ENCODE data around the gene AFF1.
A peak's percentile ranks its signal among the peaks of the same experiment; 100 is the strongest.

Gene AFF1

DNA sequence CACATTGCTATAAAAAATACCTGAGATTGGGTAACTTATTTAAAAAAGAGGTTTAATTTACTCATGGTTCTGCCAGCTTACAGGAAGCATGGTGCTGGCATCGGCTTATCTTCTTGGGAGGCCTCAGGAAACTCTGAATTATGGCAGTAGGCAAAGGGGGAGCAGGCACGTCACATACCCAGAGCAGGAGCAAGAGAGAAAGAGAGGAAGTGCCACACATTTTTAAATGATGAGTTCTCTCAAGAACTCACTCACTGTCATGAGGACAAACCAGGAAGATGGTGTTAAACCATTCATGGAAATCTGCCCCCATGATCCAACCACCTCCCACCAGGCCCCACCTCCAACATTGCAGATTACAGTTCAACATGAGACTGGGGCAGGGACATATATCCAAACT, 10.0 kb upstream of the AFF1 start:
- DNase-seq, result no peak

DNA sequence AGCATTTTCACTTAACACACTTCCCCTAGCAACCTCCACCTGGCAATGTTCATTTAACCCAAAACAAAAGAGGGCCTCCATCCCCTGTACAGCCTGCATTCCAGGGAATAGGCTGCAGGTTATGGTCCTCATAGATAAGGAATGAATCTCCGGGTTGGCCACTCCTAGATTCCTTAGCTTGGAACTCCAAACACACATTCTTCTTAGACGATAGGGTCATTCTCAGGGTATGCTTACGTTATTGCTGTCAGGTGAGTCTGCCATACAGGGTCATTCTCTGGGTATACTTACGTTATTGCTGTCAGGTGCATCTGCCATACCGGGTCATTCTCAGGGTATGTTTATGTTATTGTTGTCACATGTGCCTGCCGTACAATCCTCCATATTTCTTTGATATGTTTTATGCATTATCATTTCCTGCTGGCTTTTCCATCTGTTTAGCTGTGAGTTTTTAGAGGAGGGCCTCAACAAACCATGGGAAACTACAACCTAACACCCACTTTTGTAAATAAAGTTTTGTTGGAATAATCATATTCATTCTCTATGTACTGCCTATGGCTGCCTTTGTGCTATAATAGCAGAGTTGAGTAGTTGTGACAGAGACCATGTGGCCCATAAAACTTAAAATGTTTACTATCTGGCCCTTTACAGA, 8.2 kb upstream of the AFF1 start:
- DNase-seq, result no peak

DNA sequence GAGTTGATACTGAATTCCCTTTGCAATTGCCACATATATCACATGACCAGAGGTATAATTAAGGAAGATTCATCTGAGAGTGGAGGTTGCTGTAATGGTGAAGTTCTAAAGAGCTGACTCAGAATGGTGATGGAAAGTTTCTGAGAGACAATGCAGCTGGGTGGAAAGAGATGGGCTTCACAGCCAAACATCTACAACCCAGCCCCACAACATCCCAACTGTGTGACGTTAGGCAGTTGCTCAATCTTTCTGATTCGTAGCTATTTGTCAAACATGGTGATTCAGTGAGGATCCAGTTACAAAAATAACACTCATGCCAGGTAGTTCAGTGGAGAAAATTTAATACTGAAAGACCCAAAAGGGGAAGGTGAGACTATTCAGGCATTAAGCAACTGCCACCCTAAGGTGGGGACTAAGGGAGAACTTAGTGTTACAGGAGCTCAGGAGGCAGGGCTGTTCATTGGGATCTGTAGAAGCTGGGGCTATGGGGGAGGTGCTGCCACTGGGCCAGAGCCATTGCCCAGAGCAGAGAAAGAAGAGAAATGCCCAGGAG, 6.9 kb upstream of the AFF1 start:
- no peak for DNase-seq

DNA sequence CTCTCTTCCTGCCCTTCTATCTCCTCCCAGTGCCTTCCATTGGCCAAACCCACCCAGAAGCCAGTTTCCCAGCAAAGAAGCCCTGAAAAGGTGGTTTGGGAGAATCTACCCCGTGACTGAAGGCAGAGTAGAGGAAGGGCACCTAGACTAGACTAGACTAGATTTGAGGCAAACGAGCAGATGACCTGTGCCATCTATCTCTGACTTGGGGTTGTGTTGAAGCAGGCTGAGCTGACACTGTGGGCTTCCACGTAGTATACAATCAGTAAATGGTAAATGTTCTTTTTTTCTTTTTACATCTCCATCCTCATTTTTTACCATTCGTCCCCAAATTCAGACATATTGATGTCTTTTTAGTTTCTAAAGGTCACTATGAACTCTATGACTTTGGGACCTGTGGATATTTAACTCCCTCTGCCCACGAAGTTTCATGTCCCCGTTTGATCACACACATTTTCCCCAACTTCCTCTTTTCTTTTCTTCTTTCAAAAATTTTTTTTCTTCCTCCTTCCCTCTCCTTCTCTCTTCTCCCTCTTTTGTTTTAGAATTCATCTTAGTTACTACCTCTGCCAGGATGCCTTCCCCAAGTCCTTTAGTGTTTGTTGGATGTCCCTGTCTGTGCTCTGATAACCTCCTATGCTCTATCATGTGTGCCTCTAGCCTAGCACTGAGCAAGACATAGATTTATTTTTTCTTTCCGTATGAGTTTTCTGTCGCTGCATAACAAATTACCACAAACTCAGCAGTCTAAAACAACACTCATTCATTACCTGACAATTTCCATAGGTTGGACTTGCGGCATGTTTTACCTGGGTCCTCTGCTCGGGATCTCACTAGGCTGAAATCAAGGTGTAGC, 6.2 kb upstream of the AFF1 start:
- no peak for DNase-seq

DNA sequence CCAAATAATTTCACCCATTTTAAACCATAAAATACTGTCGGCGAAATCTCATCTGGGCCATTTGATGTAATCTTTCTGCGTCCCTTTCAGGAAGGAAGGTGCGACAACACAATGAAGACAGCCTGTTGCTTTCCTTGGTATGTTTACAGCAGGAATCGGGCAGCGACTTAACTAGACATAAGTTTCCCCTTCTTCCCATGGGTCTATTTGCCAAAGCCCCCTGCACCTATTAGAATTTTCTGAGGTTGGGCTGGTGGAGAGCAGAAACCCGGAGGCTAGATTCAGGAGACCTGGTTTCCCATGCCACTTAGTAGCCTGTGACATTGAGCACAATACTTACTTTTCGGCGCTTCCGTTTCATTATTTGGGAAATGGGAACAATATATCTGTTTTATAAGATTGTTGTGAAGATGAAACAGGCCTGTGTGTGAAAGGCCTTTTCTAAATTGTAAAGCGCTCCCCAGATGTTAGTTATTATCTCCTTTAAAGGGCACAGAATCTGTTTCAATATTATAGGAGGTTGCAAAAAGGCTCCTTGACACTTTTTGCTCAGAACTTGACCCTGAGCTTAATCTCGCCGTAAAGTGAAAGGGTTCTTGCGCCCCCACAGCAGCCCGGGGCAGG, 552 bp upstream of the AFF1 start:
- DNase-seq, result no peak

DNA sequence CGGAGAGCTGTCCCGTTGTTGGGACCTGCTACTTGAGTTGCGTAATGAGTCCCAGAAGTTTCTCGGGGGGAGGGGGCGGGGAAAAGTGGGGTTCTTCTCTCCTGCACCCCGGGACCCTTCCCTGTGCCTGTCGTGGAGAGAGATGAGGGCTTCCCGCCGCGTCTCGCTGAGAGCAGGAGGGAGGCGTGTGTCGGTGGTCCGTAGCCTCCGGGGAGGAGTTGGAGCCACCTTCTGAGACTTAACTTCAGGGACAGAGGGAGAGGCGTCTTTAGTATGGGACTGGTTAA, 698 bp downstream of the AFF1 start:
- DNase-seq, result peak in 2 of 4 experiments; percentile 19 to 37

DNA sequence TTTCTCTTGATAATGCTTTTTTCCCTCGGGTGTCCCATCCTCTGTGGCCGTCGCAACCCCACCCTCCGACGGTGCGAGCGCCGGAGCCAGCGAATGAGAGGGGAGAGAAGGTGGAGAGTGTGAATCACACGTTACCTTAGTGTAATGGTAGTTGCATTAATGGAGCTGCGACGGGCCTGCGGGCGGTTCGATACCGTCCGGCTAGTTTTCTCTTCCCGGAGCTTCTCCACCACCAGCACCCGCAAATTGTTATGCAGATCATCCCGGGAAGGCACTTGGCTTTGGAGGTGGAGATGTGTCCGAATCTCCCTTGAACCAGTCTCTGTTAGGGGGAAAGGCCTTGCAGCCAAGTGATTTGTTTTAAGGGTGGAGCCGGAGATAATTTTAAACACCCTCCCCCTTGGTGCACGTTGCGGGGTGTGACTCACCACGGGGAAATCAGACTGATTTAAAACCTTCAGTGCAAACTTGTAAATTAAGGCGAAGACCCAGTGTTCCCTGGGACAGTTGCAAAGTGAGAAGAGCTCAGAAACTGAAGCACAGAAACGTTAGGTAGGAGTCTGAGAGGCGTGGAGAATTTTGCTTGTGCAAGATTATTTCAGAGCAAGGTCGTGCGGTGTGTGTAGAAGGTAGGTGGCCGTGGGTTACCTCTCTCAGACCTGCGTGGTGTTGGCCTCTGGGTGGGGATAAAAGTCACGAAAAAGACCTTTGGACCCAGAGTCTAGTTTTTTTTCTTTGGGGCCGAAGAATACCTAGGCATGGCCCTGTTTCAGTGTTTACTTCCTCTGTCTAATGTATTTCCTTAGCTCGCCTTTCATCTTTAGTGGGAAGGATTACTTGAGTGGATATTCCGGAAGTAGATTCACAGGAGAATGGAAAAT, 1.3 kb downstream of the AFF1 start:
- peak; percentile 37 to 59 (median 46) for DNase-seq

DNA sequence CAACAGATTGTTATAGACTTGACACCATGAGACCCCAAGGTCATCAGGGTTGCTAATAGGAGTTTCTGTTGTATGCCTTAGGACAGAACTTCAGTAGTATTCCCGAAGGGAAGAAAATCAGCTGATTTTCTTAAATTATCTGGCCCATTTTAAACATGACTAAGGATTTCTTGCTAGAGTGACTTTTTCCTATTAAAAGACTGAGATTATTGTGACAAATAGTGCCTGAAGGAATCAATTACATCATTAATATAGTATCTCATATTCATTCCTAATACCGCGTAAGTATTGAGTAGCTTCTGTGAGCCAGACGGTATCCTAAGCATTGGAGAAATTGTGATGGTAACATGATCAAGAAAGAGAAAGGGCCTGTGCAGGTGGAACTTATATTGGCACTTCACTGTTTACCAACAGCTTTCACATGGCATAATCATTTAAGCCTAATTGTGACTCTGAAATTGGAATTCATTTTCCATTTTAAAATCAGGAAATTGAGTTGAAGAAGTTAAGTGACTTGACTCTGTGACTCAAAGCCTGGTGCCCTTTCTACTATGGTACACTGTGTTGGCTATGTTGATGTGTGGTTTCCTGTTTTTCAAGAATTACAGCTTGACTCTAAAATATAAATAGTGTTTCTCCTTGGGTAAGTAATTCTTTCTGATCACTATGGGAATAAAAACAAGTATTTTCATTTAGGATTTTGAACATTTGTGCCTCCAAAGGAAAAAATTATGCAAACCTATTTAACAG, 4.1 kb downstream of the AFF1 start:
- no peak for DNase-seq

DNA sequence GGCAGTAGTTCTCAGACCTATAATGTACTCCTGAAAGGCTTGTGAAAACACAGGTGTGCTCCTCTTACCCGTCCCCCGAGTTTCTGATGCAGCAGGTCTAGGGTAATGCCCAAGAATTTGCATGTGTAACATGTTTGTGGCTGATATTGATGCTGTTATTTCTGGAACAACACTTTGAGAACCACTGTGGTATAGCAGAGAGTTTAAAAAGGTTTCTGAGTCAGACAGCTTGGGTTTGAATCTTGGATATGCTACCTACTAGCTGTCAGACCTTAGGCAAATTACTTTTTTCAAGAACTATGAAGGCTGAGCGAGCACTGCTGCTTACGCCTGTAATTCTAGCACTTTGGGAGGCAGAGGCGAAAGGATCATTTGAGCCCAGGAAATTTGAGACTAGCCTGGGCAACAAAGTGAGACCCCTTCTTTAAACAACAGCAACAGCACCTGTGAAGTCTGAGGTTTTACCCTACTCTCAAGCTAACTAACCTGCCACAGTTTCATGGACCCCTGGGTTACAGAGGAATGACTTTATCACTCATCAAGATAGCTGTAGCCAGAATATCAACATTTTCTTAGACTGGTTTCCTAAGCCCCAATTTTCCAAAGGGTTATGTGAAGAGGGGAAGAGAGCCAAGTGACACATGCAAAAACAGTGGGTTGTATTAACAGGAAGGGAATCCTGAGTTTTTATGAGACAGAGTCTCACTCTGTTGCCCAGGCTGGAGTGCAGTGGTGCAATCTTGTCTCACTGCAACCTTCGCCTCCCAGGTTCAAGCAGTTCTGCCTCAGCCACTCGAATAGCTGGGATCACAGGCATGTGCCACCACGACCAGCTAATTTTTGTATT, 5.1 kb downstream of the AFF1 start:
- no peak for DNase-seq

DNA sequence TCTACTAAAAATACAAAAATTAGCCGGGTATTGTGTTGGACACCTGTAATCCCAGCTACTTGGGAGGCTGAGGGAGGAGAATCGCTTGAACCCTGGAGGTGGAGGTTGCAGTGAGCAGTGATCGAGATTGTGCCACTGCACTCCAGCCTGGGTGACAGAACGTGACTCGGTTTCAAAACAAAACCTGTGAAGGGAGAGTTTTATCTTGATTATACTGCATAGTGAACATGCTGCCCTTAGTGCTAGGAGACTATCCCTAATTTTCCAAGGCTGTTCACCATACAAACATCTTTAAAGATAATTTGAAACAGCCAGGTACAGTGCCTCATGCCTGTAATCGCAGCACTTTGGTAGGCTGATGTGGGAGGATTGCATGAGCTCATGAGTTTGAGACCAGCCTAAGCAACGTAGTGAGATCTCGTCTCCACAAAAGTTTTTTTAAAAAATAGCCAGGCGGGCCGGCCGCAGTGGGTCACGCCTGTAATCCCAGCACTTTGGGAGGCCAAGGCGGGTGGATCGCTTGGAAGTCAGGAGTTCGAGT, 6.2 kb downstream of the AFF1 start:
- DNase-seq, result no peak

DNA sequence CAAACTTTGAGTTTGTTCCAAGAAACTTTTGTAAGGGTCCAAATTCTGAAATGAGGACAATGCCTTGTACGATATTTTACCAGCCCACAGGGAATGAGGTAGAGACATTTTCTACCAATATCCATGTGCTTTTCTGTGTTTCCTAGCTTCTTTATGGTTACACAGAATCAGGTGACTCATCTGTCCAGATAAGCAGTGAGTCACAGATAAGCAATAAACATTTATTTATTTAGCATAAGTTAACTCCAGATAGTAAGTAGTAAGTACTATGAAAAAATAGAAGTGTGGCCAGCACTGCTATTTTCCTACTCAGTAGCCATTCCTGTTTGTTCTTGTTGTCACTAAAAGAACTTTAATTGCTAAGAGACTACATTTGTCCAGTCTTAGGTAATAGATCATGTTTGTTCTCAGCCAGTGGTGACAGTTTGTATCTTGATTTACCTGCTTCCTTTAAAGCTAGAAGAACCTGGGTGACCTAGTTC, 7.4 kb downstream of the AFF1 start:
- no peak for DNase-seq

DNA sequence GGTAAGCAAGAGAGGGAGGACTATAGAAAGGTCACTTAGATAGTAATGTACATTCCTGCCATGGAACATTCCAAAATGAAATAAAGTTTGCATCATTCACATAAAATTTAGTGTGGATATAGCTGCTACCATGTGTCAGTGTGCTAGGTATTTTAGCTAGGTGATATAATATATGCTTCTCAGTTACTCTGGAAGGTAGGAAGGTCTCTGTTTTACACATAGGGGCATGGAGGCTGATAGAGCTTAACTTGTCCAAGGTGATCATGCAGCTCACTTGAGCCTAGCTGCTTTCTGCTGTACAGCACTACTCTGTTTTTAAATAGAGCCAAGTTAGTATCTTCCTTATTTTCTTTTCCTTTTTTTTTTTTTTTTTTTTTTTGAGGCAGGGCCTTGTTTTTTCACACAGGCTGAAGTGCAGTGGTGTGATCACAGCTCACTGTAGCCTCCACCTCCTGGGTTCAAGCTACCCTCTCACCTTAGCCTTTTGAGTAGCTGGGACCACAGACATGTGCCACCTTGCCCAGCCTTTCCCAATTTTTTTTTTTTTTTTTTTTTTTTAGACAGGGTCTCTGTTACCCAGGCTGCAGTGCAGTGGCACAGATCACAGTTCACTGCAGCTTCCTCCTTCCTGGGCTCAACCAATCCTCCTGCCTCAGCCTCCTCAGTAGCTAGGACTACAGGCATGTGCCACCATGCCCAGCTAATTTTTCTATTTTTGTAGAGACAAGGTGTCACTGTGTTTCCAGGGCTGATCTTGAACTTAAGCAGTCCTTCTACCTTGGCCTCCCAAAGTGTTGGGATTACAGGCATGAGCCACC, 10.4 kb downstream of the AFF1 start:
- DNase-seq, result no peak

DNA sequence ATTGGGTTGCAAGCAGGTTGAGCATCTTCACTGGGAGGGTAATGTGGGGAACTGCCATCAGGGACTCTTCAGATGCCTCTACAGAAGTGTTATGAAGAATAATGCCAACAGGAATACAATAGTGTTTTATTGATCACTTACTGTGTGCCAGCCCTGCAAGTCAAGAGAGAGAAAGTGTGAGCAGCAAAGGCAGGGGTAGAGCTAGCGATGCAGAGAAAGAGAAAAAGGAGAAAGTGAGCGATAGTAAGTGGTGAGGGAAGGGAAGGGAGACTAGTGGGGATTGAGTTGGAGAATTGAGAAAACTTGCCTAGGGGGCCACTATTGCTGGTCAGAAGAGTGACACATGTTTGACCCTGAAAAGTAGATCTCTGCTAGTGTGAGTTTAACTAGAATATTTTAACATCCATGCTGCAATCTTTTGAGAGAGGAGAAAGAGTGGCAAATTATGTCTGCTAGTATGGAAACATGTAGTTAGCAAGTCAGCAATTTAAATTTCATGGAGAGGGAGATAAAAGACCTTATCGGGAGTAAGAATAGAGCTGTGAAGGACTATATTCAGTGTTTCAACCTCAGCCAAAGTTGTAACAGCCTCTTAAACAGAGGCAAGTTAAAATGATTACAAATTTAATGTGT, 12.2 kb downstream of the AFF1 start:
- no peak for DNase-seq

DNA sequence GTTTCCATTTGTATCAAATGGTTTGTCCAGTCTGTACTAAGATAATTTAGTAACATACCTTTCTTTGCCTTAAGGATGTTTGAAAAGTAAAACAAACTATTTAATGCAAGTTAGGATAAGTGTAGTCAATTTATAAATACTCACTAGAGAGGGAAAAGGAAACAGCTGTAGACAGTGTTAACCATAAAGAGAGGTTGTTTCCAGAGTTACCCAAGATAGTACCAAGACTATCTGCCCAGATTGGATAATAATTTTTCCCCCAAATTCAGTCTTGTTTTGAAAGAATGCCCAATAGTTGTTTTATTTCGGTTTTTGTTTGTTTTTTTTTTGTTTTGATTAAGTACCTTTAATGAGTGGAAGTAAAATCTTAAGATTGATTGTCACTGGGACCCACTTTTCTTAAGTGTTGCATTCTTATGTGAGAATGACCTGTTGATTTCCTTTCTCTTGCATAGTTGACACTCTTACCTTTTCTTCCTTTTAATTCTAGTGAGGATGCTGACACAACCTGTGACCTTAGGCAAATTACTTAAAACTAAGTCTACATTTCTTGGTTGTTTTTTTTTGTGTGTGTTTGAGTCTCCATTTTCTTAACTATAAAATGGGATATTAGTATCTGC, 12.8 kb downstream of the AFF1 start:
- no peak for DNase-seq

DNA sequence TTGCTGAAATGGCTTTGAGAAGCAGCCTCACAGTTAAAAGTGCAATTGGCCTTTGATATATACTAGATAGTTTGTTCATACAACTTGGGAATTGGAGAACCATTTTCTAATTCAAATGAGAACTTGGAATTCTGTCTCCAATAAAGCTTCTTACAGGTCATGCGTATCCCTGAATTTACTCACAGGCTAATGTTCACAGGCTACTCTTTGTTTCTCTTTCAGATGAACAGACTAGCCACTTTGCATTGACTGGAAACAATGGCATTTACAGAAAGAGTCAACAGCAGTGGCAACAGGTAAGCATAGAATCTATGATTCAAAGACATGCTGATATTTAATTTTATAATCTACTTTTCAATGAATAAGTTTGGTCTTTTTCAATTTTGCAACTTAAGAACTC, 13.5 kb downstream of the AFF1 start:
- no peak for DNase-seq

DNA sequence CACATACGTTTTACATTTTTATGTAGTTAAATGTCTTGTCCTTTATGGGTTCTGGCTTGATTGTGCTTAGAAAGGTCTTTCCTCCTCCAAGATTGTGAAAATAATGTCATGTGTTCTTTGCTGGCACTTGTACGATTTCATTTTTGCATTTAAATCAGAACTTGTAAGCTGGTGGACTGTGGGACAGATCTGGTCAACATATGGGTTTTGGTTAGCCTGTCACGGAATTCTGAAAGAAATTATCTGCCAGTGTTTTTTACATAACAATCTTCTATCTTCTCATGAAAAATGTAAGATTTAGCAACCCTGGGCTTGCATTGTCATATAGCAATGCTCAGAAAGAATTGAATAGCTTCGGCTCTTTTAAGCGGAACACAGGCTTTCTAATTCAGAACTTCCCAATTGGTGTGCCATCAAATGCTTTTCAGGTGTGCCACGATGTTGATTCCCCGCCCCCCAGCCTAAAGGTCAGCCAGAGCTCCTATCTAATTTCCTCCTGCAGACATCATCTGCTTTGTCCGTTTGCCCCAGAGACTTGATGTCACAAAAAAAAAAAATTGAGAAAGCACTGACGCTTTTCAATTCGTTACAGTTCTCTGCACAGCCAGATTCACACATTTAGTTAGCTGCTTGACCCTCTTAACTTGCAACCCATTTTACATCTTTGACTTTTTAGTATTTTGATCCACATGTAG, 16.2 kb downstream of the AFF1 start:
- DNase-seq, result no peak

DNA sequence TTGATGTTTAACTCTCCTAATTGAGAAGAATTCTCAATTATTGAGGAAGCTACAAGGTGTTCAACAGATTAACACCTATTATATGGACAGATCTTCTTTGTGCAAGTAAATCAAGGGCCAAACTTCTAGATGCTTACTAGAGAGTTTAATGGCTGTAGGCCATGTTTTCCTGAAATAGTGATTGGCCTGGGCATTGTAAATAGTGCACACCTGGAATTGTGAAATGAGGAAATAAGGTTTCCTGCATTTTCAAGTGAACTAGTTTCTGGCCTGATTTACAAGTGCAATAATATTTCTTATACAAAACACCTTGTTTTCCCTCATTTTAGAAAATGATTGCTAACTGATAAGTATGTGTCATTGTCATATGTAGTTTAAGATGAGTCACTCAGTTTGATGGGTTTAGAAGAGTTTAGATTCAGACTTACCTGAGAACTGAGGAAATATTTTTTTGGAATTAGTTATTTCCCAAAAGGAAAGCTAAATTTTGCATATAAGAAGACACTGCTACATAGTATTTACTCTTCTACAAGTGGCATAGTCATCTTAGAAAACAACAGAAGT, 21.2 kb downstream of the AFF1 start:
- no peak for DNase-seq

DNA sequence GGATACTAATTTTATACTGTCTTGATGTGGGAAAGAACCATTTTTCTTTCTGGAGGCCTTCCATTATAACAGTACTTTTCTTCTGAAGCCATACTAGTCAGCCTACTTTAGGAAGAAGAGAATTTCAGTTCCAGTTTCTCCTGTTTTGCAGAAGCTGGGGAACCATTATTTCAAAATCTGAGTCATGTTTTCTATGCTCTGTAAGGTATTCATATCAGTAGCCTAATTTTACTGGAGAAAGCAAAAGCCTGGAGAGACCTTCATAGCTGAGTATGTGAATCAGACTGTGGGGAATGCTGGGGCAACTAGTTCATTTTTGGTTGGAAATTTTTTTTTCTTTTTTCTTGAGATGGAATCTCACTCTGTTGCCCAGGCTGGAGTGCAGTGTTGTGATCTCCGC, 22.4 kb downstream of the AFF1 start:
- DNase-seq, result no peak
